Caki2 (cell line): Measurements from ENCODE around the gene LMO4. TPM values are rescaled to one million over a fixed set of nuclear protein-coding genes. Genes with fewer than 3 reads are reported as not detected.

Experiments used
- DNase-seq: peaks from one replicate; pipeline ENCODE4 v3.0.0-alpha.2; 2015; ENCODE audit warnings: low read depth
- in situ Hi-C: cut with HindIII; loops from 2 replicates; pipeline ENCODE4 v1.10.0; 2016; ENCODE audit warnings: low sequenced_read_pairs, low pct_unique_long_range_greater_than_20kb, mixed read lengths
- total RNA-seq: library from RNA; depleted of rRNA; stranded (reverse); fragments of >200 nt; shearing (Covaris generic); gene quantifications from 2 replicates; pipeline ENCODE4 v1.2.3, GENCODE V29; 2014; ENCODE audit warnings: low replicate concordance; rRNA removed

LMO4 gene
- 14.8 and 20.5 TPM in 2 replicates for total RNA-seq

GRCh38 chr1:87328272-87329050 lies at the start of gene LMO4:
TSS of gene LMO4 (plus strand) at chr1:87328880. CDS start at chr1:87332016, 3,136 bp downstream.
- in situ Hi-C loops = no loop called here
- peak; percentile 94 for DNase-seq

- in situ Hi-C loops = no loop called here
Measured at GRCh38 chr1:87279536-87279875, 49.2 kb upstream of the LMO4 start.

GRCh38 chr1:87279966-87280535 lies 48.6 kb upstream of the LMO4 start:
- in situ Hi-C loops = no loop called here
- no peak for DNase-seq

More at GRCh38 chr1:87279536-87279875, 49.2 kb upstream of the LMO4 start:
- DNase-seq = no peak

- in situ Hi-C loops = no loop called here
- DNase-seq = no peak
Measured at GRCh38 chr1:87284456-87285240, 44.0 kb upstream of the LMO4 start.

- DNase-seq = no peak
- in situ Hi-C loops = no loop called here
Measured at GRCh38 chr1:87291107-87291506, 37.6 kb upstream of the LMO4 start.

GRCh38 chr1:87292684-87293493 lies 35.8 kb upstream of the LMO4 start:
- DNase-seq = peak; percentile 16
- in situ Hi-C loops = no loop called here

- in situ Hi-C loops = no loop called here
- no peak for DNase-seq
Measured at GRCh38 chr1:87294633-87295032, 34.0 kb upstream of the LMO4 start.

GRCh38 chr1:87295445-87296110 lies 33.1 kb upstream of the LMO4 start:
- in situ Hi-C loops = no loop called here
- DNase-seq = no peak

- no peak for DNase-seq
Measured at GRCh38 chr1:87296206-87296605, 32.5 kb upstream of the LMO4 start.

GRCh38 chr1:87299661-87300060 lies 29.0 kb upstream of the LMO4 start:
- in situ Hi-C loops = no loop called here
- DNase-seq = no peak

More at GRCh38 chr1:87296206-87296605, 32.5 kb upstream of the LMO4 start:
- in situ Hi-C loops = no loop called here

GRCh38 chr1:87300628-87301027 lies 28.1 kb upstream of the LMO4 start:
- no peak for DNase-seq
- in situ Hi-C loops = no loop called here

- in situ Hi-C loops = no loop called here
- no peak for DNase-seq
Measured at GRCh38 chr1:87305151-87305550, 23.5 kb upstream of the LMO4 start.

- in situ Hi-C loops = no loop called here
- DNase-seq = no peak
Measured at GRCh38 chr1:87305762-87306161, 22.9 kb upstream of the LMO4 start.

GRCh38 chr1:87307306-87307705 lies 21.4 kb upstream of the LMO4 start:
- in situ Hi-C loops = no loop called here
- no peak for DNase-seq

- in situ Hi-C loops = no loop called here
- DNase-seq = no peak
Measured at GRCh38 chr1:87307931-87308330, 20.7 kb upstream of the LMO4 start.

- in situ Hi-C loops = no loop called here
Measured at GRCh38 chr1:87314091-87314490, 14.6 kb upstream of the LMO4 start.

GRCh38 chr1:87318056-87318650 lies 10.5 kb upstream of the LMO4 start:
- DNase-seq = no peak
- in situ Hi-C loops = no loop called here

More at GRCh38 chr1:87314091-87314490, 14.6 kb upstream of the LMO4 start:
- no peak for DNase-seq
